ENCODE measurements around the gene ATP5F1D.

The ATP5F1D gene

DNA sequence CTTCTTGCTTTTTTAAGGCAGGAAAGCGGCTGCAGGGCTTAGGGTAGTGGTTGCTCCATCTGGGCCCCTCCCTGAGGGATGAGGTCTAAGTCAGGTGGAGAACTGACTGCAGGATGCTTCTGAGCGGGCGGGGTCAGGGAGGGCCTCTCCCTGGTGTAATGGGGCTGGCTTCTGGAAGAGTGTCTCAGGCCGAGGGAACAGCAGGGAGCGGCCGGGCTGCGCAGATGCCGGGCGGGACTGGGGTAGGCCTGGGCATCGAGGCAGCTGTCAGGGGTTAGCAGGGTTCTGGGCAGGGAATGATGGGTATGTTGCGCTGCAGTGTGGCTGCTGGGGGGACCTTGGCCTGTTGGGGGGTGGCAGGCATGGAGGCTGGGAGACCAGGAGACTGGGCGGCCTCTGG, 36.5 kb downstream of the ATP5F1D start:
- no peak for DNase-seq (ENCODE audit: low read depth in 1 of 2, low spot score in 1 of 2)
- TF ChIP-seq, protein P1, sequence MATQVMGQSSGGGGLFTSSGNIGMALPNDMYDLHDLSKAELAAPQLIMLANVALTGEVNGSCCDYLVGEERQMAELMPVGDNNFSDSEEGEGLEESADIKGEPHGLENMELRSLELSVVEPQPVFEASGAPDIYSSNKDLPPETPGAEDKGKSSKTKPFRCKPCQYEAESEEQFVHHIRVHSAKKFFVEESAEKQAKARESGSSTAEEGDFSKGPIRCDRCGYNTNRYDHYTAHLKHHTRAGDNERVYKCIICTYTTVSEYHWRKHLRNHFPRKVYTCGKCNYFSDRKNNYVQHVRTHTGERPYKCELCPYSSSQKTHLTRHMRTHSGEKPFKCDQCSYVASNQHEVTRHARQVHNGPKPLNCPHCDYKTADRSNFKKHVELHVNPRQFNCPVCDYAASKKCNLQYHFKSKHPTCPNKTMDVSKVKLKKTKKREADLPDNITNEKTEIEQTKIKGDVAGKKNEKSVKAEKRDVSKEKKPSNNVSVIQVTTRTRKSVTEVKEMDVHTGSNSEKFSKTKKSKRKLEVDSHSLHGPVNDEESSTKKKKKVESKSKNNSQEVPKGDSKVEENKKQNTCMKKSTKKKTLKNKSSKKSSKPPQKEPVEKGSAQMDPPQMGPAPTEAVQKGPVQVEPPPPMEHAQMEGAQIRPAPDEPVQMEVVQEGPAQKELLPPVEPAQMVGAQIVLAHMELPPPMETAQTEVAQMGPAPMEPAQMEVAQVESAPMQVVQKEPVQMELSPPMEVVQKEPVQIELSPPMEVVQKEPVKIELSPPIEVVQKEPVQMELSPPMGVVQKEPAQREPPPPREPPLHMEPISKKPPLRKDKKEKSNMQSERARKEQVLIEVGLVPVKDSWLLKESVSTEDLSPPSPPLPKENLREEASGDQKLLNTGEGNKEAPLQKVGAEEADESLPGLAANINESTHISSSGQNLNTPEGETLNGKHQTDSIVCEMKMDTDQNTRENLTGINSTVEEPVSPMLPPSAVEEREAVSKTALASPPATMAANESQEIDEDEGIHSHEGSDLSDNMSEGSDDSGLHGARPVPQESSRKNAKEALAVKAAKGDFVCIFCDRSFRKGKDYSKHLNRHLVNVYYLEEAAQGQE (IDR thresholded peaks at IDR 0.05; ENCODE audit: insufficient replicate concordance, low read depth), result no peak
- TF ChIP-seq POLR2AphosphoS5 (IDR thresholded peaks at IDR 0.05; ENCODE audit: low read depth) (no peak), GABPA (IDR thresholded peaks at IDR 0.05; ENCODE audit: low read depth) (no peak), SPI1 (IDR thresholded peaks at IDR 0.05; ENCODE audit: borderline replicate concordance, low read depth) (no peak)
- TF ChIP-seq, protein P2, sequence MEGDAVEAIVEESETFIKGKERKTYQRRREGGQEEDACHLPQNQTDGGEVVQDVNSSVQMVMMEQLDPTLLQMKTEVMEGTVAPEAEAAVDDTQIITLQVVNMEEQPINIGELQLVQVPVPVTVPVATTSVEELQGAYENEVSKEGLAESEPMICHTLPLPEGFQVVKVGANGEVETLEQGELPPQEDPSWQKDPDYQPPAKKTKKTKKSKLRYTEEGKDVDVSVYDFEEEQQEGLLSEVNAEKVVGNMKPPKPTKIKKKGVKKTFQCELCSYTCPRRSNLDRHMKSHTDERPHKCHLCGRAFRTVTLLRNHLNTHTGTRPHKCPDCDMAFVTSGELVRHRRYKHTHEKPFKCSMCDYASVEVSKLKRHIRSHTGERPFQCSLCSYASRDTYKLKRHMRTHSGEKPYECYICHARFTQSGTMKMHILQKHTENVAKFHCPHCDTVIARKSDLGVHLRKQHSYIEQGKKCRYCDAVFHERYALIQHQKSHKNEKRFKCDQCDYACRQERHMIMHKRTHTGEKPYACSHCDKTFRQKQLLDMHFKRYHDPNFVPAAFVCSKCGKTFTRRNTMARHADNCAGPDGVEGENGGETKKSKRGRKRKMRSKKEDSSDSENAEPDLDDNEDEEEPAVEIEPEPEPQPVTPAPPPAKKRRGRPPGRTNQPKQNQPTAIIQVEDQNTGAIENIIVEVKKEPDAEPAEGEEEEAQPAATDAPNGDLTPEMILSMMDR (IDR thresholded peaks at IDR 0.05; ENCODE audit: insufficient read depth, low read length), result no peak
- H3K27ac ChIP-seq (replicated peaks), result no peak overlapping the region
- no peak overlapping the region for H3K4me3 ChIP-seq (replicated peaks; ENCODE audit: insufficient read depth, low read length)
- no peaks in the 10 kb centered on the region for H3K27me3 ChIP-seq (ENCODE audit: insufficient read depth, poor library complexity, severe bottlenecking)

DNA sequence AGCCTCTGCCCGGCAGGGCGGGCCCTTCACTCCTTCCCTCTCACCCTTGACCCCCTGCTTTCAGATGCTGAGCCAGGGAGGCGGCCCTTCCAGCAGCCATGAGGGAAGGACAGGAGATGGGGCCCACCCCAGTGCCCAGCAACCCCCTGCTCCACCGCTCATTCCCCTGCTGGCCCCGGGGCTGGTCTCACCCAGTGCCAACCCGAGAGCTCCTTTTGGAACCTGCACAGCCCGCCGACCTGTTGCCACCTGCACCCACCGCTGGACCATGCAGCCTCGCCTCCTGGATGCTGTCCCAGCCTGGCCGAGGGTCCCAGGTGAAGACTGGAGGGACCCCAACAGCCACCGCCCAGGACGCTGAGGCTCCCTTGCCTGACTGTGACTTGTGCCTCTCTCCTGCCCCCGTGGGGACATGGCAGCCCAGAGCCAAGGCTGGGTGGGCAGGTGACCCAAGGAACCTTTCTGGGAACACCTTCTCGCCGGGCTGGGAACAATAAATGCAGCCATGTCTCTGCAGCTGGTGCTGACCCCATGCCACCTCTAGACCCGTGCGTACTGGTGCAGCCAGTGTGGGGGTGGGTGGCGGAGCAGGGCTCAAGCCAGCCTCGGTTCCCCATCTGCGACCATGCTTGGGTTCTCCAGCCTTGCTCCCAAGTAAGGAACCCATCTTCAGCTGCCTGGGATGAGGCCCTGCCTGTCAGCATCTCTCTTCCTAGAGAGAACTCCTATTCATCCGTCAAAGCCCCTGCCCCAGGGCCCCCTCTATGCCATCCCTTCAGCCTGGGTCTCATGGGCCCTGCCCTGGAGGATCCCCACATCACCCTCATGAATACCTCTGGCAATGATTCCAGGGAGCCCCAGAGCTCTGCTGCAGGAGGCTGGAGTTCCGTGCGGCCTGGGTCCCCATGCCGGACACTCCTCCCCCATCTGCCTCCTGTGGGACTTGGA, 37.4 kb downstream of the ATP5F1D start:
- Histone ChIP-seq H3K27ac (replicated peaks) (no peak overlapping the region), H3K27me3 (ENCODE audit: insufficient read depth, poor library complexity, severe bottlenecking) (peaks cover 3% of the 10 kb centered on the region), H3K4me3 (replicated peaks; ENCODE audit: insufficient read depth, low read length) (no peak overlapping the region)
- TF ChIP-seq, protein P1 (IDR thresholded peaks at IDR 0.05; ENCODE audit: insufficient replicate concordance, low read depth), result no peak
- TF ChIP-seq SPI1 (IDR thresholded peaks at IDR 0.05; ENCODE audit: borderline replicate concordance, low read depth) (no peak), GABPA (IDR thresholded peaks at IDR 0.05; ENCODE audit: low read depth) (no peak), POLR2AphosphoS5 (IDR thresholded peaks at IDR 0.05; ENCODE audit: low read depth) (no peak)
- TF ChIP-seq, protein P2 (IDR thresholded peaks at IDR 0.05; ENCODE audit: insufficient read depth, low read length), result no peak
- no peak for DNase-seq (ENCODE audit: low read depth in 1 of 2, low spot score in 1 of 2)

DNA sequence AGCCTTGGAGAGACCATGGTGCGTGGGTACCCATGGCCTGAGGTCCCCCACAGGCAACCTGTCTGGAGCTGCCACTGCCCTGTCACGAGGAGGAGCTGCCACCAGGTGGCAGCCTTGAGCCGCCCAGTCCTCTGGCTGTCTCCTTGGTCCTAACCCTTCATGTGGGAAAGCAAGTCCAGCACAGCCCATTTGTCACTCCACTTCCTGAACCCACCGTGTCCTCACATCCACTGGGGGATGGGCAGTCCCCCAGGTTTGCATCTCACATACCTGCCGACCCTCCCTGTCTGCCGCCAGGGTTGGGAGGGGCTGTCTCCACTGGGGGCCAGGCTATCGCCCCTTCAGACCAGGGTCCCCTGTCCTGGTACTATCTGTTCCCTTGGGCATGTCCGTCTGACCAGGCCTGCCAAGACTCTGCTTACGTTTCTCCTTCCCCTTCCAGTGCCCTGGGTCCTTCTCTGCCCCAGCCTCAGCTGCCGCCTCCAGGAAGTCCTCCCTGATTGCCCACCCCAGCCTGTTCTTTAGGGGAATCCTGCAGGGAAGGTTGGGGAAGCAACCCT, 38.3 kb downstream of the ATP5F1D start:
- peaks cover 11% of the 10 kb centered on the region for H3K27me3 ChIP-seq (ENCODE audit: insufficient read depth, poor library complexity, severe bottlenecking)
- no peak overlapping the region for H3K4me3 ChIP-seq (replicated peaks; ENCODE audit: insufficient read depth, low read length)
- DNase-seq (ENCODE audit: low read depth in 1 of 2, low spot score in 1 of 2), result peak; percentile 68 to 80
- TF ChIP-seq SPI1 (IDR thresholded peaks at IDR 0.05; ENCODE audit: borderline replicate concordance, low read depth), result no peak
- TF ChIP-seq, protein P2 (IDR thresholded peaks at IDR 0.05; ENCODE audit: insufficient read depth, low read length), result peak; percentile 97
- no peak overlapping the region for H3K27ac ChIP-seq (replicated peaks)

Data from HL-60 (cell line).